Activated naive CD4-positive, alpha-beta T cell treated with Interleukin-2 at 50 U/mL for 16 hours (primary cell): ENCODE data around the gene FAM120B.

Source experiments
- DNase-seq: peaks from one replicate; pipeline ENCODE4 v3.0.0-alpha.2; 2020

Gene FAM120B

GRCh38 chr6:170362121-170362520, 55.6 kb downstream of the FAM120B start:
- DNase-seq = no peak

DNA sequence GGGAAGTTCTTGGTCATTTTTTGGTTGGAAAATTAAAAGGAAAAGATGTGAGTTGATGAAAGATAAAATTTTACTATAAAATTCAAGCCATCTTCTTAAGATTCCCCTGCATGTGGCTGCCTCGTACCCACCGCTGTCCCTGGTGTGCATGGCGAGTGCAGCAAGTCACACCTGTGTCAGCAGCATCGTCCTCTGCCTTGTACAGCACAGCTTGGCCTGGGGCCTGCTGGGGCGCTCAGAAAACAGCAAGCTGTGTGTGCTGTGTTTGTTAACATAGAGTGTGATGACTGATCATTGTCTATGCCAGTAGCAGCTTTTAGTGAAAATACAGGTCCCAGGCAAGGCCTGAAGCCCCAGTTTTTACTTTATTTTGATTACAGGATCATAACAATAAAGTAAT, 56.7 kb downstream of the FAM120B start:
- DNase-seq = no peak

DNA sequence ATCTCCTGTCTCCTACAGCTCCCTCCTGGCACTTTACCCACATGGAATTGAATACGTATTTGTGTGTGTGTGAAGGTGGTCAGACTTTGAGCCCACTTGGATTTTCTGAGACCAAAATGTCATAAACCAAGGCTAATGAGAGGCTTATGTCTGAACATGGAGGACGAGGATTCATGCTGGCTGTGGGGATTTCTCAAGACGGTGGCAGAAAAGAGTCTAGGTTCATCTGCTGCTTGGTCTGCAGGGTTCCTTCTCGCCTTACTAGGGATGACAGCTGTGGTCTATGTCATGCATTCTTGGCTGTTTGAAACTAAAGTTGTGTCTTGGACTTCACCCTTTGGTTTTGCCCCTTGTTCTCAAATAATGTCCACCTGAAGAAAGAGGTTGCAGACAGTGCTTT, 58.6 kb downstream of the FAM120B start:
- DNase-seq = no peak

DNA sequence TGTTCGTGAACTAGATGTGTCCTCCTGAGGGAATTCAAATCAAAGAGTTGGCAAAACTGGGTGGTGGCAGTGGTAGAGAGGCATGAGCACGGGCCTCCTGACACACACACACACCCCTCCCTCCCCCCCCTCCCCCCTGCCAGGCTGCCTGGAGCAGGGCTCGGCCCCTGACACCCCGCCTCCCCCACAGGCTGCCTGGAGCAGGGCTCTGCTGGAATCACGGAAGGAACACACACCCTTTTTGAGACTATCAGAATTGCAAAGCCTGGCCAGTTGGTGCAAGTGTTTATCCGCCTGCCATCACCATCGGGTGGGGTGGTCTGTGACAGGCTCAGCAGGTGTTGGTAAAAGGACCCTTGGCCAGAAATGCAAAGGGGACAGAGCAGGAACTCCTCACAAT, 59.0 kb downstream of the FAM120B start:
- no peak for DNase-seq

- DNase-seq = no peak
Observed at GRCh38 chr6:170366248-170366960, 59.8 kb downstream of the FAM120B start.

DNA sequence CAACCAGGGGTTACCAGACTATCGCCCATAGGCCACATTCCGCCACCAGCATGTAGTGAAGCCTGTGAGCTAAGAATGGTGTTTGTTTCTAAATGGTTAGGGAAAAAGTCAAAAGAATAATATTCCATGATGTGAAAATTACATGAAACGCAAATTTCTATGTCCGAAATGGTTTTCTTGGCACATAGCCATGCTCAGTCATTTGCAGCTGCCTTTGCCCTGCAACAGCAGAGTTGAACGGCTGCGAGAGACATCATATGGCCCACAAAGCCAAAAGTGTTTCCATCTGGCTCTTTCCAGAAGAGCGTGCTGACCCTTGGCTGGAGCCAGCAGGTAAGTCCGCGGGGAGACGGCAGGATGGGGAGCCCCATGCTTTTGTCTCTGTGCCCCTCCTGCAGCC, 60.7 kb downstream of the FAM120B start:
- no peak for DNase-seq

GRCh38 chr6:170368544-170368943, 62.0 kb downstream of the FAM120B start:
- no peak for DNase-seq

DNA sequence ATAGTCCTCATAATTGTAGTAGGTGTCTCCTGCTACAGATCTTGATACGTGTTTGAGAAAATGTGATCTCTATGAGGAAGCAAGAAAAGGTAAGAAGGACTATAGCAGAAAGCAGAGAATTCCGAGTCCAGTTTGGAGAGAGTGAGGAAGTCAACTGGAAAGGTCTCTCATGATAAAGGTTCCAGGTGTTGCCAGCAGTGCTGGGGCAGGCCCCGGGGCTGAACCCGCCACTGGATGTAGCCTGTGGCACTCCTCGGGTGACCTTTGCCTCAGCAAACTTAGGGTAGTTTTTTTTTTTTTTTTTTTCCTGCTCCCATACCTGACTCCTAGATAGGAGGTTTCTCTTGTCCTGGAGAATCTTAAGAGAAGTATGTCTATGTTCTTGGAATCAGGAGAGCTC, 62.8 kb downstream of the FAM120B start:
- no peak for DNase-seq

DNA sequence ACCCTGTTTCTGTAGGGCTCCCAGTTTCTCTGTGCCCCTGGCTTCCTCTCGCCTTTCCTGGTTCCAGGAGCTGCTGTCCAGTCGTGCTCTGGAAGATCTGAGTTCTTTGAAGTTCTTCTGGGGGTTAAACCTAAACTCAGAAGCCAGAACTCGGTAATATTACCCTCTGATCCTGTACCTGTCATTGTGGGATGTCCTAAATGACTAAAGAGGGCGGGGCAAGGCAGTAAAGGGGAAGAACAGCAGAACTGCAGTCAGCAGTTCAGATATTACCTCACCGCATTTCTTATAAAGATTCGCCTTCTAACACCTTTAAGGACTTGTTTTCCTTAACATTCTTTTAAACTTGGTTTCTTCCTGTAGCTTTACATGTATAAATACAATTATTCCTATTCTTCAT, 63.9 kb downstream of the FAM120B start:
- no peak for DNase-seq

DNA sequence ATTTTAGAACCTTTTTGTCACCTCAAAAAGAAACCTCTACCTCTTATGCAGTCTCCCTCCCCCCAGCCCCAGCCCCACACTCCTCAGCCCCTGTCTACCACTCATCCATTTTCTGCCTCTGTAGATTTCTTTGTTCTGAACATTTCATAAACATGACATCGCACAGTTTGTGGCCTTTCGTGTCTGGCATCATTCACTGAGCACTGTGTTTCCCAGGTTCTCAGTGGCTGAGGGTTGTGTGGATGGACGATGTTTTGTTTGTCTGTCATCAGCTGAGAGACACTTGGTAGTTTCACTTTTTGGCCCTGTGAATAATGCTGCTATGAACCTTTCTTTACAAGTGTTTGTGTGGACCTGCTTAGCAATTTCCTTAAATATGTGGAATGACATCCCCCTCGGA, 64.5 kb downstream of the FAM120B start:
- DNase-seq = no peak

GRCh38 chr6:170371588-170371987, 65.0 kb downstream of the FAM120B start:
- DNase-seq = no peak

DNA sequence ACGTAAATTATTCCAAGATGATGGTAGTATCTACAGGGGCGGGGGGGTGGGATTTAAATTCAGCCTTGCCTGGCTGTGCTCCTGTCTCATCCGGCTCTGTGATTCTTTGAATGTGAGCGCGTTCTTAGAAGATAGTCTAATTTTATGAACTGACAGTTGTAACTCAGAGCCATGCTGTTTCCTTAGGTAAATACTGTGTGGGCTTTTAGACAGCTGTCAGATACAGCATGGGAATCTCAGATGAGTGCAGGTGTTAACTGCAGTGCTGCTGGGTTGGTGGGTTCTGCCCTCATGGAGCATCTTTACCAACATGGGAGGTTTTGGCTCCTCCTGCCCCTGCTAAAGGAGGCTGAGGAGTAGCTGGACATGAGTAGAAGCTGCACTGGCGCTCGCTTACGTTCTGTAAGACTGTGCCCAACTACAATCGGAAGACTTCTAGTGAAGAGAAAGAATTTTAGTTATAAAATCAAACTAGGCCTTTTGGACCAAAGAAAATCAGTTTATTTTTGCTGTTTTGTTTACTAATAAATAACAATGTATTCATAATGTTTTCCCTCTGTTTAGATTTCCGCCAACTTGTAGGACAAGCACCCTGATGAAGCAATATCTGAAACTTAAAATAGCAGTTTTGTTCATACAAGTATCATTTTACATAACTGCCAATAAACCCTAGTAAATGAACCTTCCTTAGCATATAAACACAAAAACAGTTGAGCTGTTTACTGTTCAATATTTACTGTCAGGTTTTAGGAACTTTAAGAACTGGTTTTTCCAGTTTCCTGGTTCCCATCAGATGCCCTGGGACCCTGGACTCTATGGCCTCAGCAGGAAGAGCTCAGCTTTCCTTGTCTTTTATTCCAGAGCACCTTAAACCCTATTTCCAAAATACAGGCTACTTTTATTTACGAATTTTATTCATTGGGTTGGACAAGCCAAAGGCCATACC, 66.1 kb downstream of the FAM120B start:
- DNase-seq = no peak

DNA sequence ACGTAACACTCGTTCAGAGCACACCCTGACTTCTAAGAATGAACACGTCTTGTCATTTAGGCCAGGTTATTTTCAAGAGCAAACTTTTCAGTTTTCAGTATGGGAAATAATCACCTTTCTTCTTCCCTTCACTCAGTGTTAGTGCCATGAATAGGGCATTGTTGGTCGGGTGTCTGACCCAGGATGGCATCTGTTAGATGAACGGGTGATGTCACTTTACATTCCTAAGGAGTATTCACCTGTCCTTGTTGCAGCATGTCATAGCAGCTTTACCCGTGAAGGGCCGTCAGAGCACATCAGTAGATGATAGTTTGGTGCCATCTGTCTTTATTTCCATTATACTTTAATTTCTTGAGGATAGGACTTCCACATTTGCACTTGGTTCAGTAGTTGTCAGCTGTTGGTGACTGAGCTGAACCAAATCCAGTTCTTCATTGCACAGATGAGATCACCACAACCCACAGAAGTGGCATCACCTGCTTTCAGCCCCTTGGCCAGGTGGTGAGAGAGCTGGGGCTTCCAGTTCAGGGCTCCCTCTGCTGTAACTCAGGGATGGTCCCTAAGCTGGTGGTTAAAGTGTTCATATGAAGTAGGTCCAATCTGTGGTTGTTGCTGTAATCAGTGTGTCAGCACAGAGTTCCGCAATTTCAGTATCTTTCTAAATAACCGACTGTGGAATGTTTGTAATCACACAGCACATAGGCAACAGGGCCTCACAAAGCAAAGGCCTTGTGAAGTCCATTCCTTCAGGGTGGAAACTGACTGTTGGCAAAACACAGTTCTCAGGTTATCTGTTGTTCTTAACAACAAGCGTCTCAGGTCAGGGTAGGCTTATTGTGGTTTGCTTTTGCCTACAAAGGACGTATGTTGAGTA, 68.2 kb downstream of the FAM120B start:
- DNase-seq = no peak

GRCh38 chr6:170375661-170376060, 69.1 kb downstream of the FAM120B start:
- no peak for DNase-seq

GRCh38 chr6:170376386-170377043, 70.0 kb downstream of the FAM120B start:
- no peak for DNase-seq

DNA sequence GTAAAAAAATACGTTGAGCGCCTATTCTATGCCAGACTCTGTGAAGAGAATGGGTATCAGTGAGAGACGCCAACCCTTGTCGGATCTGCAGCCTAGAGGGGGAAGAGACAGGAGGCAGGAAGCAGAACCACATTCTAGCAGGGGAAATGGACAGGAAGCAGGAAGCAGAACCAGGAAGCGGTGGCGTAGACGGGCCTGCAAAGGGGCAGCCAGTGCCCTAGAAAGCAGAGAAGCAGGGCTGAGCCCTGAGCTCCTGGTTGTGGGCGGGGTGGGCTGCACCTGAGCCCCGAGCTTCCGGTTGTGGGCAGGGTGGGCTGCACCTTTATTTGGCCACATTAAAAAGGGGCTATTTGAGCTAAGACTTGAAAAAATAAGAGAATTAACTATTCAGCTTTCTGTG, 71.9 kb downstream of the FAM120B start:
- DNase-seq = no peak

GRCh38 chr6:170381562-170381961, 75.0 kb downstream of the FAM120B start:
- DNase-seq = no peak

DNA sequence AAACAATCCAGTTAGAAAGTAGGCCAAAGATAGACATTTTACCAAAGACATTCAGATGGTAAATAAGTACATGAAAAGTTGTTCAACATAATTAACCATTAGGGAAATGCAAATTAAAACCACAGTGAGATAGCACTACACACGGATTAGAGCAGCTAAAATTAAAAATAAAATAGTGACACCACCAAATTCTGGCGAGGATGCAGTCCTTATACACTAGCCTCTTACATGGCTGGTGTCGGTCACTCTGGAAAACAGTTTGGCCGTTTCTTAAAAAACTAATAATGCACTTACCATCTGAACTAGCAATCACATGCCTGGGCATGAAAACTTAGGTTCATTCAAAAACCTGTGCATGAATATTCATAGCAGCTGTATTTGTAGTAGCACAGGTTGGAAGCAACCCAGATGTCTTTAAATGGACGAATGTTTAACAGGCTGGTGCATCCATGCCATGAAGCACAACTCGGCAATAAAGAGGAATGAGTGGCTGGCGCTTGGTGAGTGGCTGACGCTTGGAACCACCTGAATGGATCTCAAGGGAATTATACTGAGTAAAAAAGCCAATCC, 77.0 kb downstream of the FAM120B start:
- DNase-seq = no peak

DNA sequence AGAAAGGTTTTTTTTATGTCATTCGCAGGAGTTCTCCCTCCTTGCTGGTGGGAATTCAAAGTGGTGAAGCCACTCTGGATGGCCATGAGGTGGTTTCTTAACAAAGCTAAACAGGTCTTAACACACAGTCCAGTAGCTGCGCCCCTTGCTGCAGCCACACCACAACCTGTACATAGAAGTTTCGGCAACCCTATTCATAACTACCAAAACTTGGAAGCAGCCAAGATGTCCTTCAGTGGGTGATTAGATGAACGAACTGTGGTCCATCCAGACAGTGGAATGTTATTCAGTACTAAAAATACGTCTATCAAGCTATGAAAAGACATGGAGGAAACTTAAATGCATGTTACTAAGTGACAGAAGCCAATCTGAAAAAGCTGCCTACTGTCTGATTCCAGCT, 78.9 kb downstream of the FAM120B start:
- no peak for DNase-seq

DNA sequence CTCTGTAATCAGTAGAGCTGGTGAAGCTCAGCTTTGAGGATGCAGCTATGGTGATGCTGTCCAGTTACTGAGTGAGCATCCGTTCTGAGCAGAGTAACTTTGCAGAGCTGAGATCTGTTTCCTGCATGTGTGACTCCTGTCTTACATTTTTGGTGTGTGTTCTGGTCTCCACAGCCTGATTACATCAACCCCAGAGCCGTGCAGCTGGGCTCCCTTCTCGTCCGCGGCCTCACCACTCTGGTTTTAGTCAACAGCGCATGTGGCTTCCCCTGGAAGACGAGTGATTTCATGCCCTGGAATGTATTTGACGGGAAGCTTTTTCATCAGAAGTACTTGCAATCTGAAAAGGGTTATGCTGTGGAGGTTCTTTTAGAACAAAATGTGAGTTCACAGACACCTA, 81.6 kb downstream of the FAM120B start:
- no peak for DNase-seq

- DNase-seq = no peak
Observed at GRCh38 chr6:170393033-170393432, 86.5 kb downstream of the FAM120B start.

- DNase-seq = no peak
Observed at GRCh38 chr6:170393807-170394399, 87.3 kb downstream of the FAM120B start.
